ENCODE results near the gene LORICRIN.

The LORICRIN gene

GRCh38 chr1:153253693-153254092 is 5.8 kb upstream of the LORICRIN start:
- no peak for TF ChIP-seq CTCF (conservative IDR thresholded peaks at IDR 0.05; ENCODE audit: low read depth, low read length)
- no peak for DNase-seq (ENCODE audit: low read depth)
- no peak overlapping the region for H3K4me3 ChIP-seq (ENCODE audit: low read length)

GRCh38 chr1:153260585-153261280 is 1.2 kb downstream of the LORICRIN start:
- no peak overlapping the region for H3K4me3 ChIP-seq (ENCODE audit: low read length)
- TF ChIP-seq CTCF (conservative IDR thresholded peaks at IDR 0.05; ENCODE audit: low read depth, low read length) = no peak
- no peak for DNase-seq (ENCODE audit: low read depth)

- DNase-seq (ENCODE audit: low read depth) = no peak
- H3K4me3 ChIP-seq (ENCODE audit: low read length) = peak overlapping the region; percentile 37
- no peak for TF ChIP-seq CTCF (conservative IDR thresholded peaks at IDR 0.05; ENCODE audit: low read depth, low read length)
Measured at GRCh38 chr1:153261281-153262069, 2.0 kb downstream of the LORICRIN start.

GRCh38 chr1:153262070-153262366 is 2.5 kb downstream of the LORICRIN start:
- no peak overlapping the region for H3K4me3 ChIP-seq (ENCODE audit: low read length)
- TF ChIP-seq CTCF (conservative IDR thresholded peaks at IDR 0.05; ENCODE audit: low read depth, low read length) = no peak
- DNase-seq (ENCODE audit: low read depth) = no peak

GRCh38 chr1:153262462-153263157 is 3.1 kb downstream of the LORICRIN start:
- no peak for TF ChIP-seq CTCF (conservative IDR thresholded peaks at IDR 0.05; ENCODE audit: low read depth, low read length)
- H3K4me3 ChIP-seq (ENCODE audit: low read length) = no peak overlapping the region
- no peak for DNase-seq (ENCODE audit: low read depth)

GRCh38 chr1:153265457-153265856 is 6.0 kb downstream of the LORICRIN start:
- no peak overlapping the region for H3K4me3 ChIP-seq (ENCODE audit: low read length)
- DNase-seq (ENCODE audit: low read depth) = no peak
- no peak for TF ChIP-seq CTCF (conservative IDR thresholded peaks at IDR 0.05; ENCODE audit: low read depth, low read length)

Data from retinal pigment epithelial cell (primary cell).